ENCODE data around the gene GLP2R.

GRCh38 chr17:9924735-9925191 lies 99.0 kb downstream of the GLP2R start:
- TF ChIP-seq CTCF (IDR thresholded peaks at IDR 0.05) (peak in 5 of 6 experiments; percentile 49 to 79 (median 70)), POLR2A (IDR thresholded peaks at IDR 0.05) (no peak)
